AG09319 (cell line): ENCODE measurements around the gene MUC21.
A peak's percentile ranks its signal among the peaks of the same experiment; 100 is the strongest.

Experiments
- DNase-seq: peaks from one replicate; pipeline ENCODE4 v3.0.0-alpha.2; 2010; ENCODE audit warnings: low read depth; ENCODE audit errors: extremely low read depth
- CTCF ChIP-seq: IDR thresholded peaks from 2 replicates; pipeline ENCODE4 v1.5.1; 2011; ENCODE audit warnings: low read depth, mild to moderate bottlenecking, inconsistent platforms, low read length, moderate library complexity

Gene MUC21

GRCh38 chr6:31025595-31025994, 42.1 kb downstream of the MUC21 start:
- DNase-seq: no peak
- TF ChIP-seq CTCF: no peak

DNA sequence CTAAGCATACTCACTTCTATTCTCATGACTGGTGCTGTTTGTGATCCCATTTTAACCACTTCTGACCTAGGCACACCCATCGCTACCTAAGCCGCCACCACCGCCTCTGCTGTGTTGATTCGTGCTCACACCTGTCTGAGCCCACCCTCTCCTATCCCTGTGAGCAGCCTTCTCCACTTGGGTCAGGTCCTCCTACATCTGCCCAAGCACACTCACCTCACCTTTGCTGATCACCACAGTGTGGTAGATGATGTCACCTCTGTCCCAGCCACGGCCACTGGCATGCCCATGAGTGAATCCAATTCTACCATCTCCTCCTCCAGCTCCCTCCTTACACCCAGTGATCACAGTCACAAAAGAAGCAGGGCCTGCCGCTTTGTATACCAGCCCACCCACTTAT, 47.6 kb downstream of the MUC21 start:
- no peak for DNase-seq
- no peak for TF ChIP-seq CTCF

- no peak for TF ChIP-seq CTCF
- no peak for DNase-seq
These were observed 49.6 kb downstream of the MUC21 start for GRCh38 chr6:31033075-31033474.

GRCh38 chr6:31035862-31036497, 52.5 kb downstream of the MUC21 start:
- no peak for TF ChIP-seq CTCF
- no peak for DNase-seq

DNA sequence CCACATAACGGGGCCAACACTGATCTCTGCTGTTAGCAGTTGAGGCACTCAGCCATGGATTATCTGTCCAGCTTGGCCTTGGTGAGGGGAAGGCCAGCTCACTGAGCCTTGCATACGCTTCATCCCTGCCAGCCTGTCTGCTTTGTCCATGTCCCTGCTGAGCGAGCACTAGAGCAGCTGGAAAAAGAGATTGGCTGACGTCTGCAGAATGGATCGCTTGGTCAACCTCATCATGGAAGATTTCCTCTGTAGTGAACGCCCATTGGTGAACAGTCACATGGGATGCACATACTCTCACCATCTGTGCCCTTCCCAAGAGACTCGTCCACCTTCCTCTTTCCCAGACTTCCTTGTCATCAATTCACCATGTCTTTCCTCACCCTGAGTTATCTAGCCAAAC, 53.7 kb downstream of the MUC21 start:
- DNase-seq: no peak
- no peak for TF ChIP-seq CTCF

DNA sequence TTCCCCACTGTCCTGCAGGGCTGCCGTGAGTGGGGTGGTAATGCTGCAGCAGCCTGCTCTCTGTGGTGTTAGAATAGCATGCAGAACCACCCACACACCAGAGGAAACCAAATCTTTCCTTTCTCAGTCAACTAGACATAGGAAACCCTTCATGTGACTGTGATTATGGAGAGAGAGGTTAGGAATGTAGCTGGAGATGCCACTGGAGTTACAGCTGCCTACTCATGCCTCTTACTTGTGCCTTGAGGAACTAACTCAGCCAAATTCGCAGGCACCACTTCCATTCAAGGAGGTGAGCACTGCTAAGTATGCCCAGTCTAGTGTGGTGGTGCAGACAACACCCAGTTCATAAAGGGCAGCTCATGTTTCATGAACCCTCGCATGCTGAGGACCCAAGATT, 54.2 kb downstream of the MUC21 start:
- no peak for TF ChIP-seq CTCF
- peak; percentile 42 for DNase-seq

DNA sequence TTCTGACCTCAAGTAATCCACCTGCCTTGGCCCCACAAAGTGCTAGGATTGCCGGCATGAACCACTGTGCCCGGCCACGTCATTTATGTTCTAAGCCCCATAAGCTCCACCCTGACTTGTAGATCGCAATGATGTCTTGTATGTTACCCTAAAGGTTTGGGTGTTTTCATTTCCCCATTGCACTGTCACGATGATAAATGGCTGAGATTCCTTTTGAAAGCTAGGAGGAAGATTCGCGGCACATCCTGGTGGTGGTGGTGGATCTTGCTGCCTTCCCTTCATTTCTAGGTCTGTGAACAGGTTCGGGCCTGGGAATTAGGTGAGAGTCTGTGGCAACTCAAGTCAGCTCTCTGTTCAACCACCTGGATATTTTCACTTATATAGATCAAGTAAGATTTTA, 55.0 kb downstream of the MUC21 start:
- no peak for DNase-seq
- TF ChIP-seq CTCF: no peak
